GM12878 (cell line): Measurements from ENCODE around the gene SPAG16. TPM values are rescaled to one million over a fixed set of nuclear protein-coding genes. Genes with fewer than 3 reads are reported as not detected.

Experiments used
- ATAC-seq: fragments of 200-7000 bp; cut with Tn5 transposase; 3 replicates; pipeline ENCODE4 v1.9.1; 2020; ENCODE audit warnings: mild to moderate bottlenecking, moderate library complexity
- BruUV-seq: library from RNA; stranded (reverse); fragments of 400-500 nt; replicated peaks from 2 replicates; lab custom pipeline; 2021; lab: Mats Ljungman, UMichigan
- CTCF ChIA-PET: fragments of 300-600 bp; sonication (Branson Sonifier 250); formaldehyde crosslinking; extraction: SDS; loops from one replicate; lab custom pipeline; 2021; ENCODE audit warnings: inconsistent platforms; lab: Yijun Ruan, JAX
- POLR2A ChIA-PET: fragments of 350-600 bp; formaldehyde crosslinking; extraction: SDS; loops from one replicate; lab custom pipeline; 2021; ENCODE audit warnings: inconsistent platforms; lab: Charles Lee
- RAD21 ChIA-PET: fragments of 300-600 bp; sonication (Branson Sonifier 250); formaldehyde crosslinking; loops from one replicate; lab custom pipeline; 2023; ENCODE audit warnings: antibody characterized with exemption; ENCODE audit not compliant: unreplicated experiment; lab: Charles Lee
- SMC1A ChIA-PET: fragments of 300-600 bp; sonication (Branson Sonifier 250); formaldehyde crosslinking; loops from one replicate; lab custom pipeline; 2023; ENCODE audit not compliant: unreplicated experiment, uncharacterized antibody; lab: Charles Lee
- DNase-seq: peaks from one replicate; pipeline ENCODE4 v3.0.0-alpha.2; 2011; ENCODE audit warnings: low read depth, low spot score
- FAIRE-seq: peaks from 3 replicates; lab custom pipeline; 2011; peaks lifted over from hg19 to GRCh38; lab: Jason Lieb, UNC
- H2AFZ ChIP-seq: 2 replicates; pipeline ENCODE4 v1.6.0; 2011; ENCODE audit warnings: low read depth, low read length, control low read depth; ENCODE audit not compliant: control insufficient read depth
- H3K27ac ChIP-seq: 2 replicates; pipeline ENCODE4 v1.5.1; 2011; ENCODE audit warnings: control low read depth; ENCODE audit not compliant: control insufficient read depth, insufficient read depth
- H3K27me3 ChIP-seq, 2 experiments: replicated peaks in 1 of 2; 2 replicates each; pipeline versions ENCODE4 v1.6.0 to v1.6.1; 2011; ENCODE audit warnings: low read length in 1 of 2; ENCODE audit not compliant: control insufficient read depth in 2 of 2, insufficient read depth in 2 of 2
- H3K36me3 ChIP-seq, 2 experiments: 2 replicates each; pipeline ENCODE4 v1.5.1; 2011; ENCODE audit warnings: low read length in 1 of 2; ENCODE audit not compliant: control insufficient read depth in 2 of 2, insufficient read depth in 2 of 2
- H3K4me1 ChIP-seq: 2 replicates; pipeline ENCODE4 v1.6.1; 2011; ENCODE audit warnings: mild to moderate bottlenecking, low read length, moderate library complexity, mixed read lengths; ENCODE audit not compliant: control insufficient read depth, insufficient read depth
- H3K4me2 ChIP-seq: 2 replicates; pipeline ENCODE4 v1.6.0; 2011; ENCODE audit warnings: control low read depth; ENCODE audit not compliant: control insufficient read depth, insufficient read depth
- H3K4me3 ChIP-seq: fragments of 200-600 bp; sonication (generic); 2 replicates; pipeline ENCODE4 v1.5.1; 2016
- H3K79me2 ChIP-seq: 2 replicates; pipeline ENCODE4 v1.6.0; 2011; ENCODE audit warnings: low read length; ENCODE audit not compliant: control insufficient read depth, insufficient read depth
- H3K9ac ChIP-seq: 2 replicates; pipeline ENCODE4 v1.8.0; 2011; ENCODE audit warnings: low read length, control low read depth, mixed read lengths; ENCODE audit not compliant: control insufficient read depth, insufficient read depth
- H3K9me3 ChIP-seq: replicated peaks from 3 replicates; pipeline ENCODE4 v1.5.1; 2011; ENCODE audit warnings: mild to moderate bottlenecking, low read length; ENCODE audit not compliant: control insufficient read depth, insufficient read depth
- H4K20me1 ChIP-seq: 2 replicates; pipeline ENCODE4 v1.6.0; 2011; ENCODE audit not compliant: control insufficient read depth, insufficient read depth
- ASH2L ChIP-seq: fragments of 300-600, 200-600 bp; sonication (generic); IDR thresholded peaks from 2 replicates; pipeline ENCODE4 v1.6.1; 2017; ENCODE audit warnings: low read depth, mild to moderate bottlenecking, borderline replicate concordance
- ATF2 ChIP-seq: IDR thresholded peaks from 2 replicates; pipeline ENCODE4 v1.6.1; 2012; ENCODE audit warnings: low read length, inconsistent platforms
- BHLHE40 ChIP-seq, 2 experiments: fragments of 450-650 bp in 1 of 2; IDR thresholded peaks; 2 replicates each; pipeline ENCODE4 v1.6.1; 2011 to 2017; ENCODE audit warnings: low read depth in 2 of 2, borderline replicate concordance in 1 of 2, improper control_type of control experiment in 1 of 2, low read length in 1 of 2, mild to moderate bottlenecking in 1 of 2
- CBX5 ChIP-seq: sonication (generic); IDR thresholded peaks from 2 replicates; pipeline ENCODE4 v1.6.1; 2016; ENCODE audit warnings: low read depth, moderate library complexity, mild to moderate bottlenecking, inconsistent platforms
- CUX1 ChIP-seq: IDR thresholded peaks from 2 replicates; pipeline ENCODE4 v1.6.1; 2012; ENCODE audit warnings: improper control_type of control experiment, low read depth, low read length; ENCODE audit not compliant: insufficient replicate concordance
- HDAC6 ChIP-seq: fragments of 200-600 bp; sonication (generic); IDR thresholded peaks from one replicate; pipeline ENCODE4 v1.8.0; 2017; ENCODE audit warnings: antibody characterized with exemption; ENCODE audit not compliant: unreplicated experiment
- JUNB ChIP-seq: IDR thresholded peaks from 2 replicates; pipeline ENCODE4 v1.6.1; 2016; ENCODE audit warnings: antibody characterized with exemption, mild to moderate bottlenecking
- KLF5 ChIP-seq: fragments of 450-650 bp; IDR thresholded peaks from 2 replicates; pipeline ENCODE4 v1.6.1; 2014; ENCODE audit warnings: mild to moderate bottlenecking; ENCODE audit not compliant: partially characterized antibody
- SREBF1 ChIP-seq: IDR thresholded peaks from 2 replicates; pipeline ENCODE4 v1.6.1; 2012; ENCODE audit warnings: mild to moderate bottlenecking, low read length
- STAT3 ChIP-seq: IDR thresholded peaks from 2 replicates; pipeline ENCODE4 v1.6.1; 2011; ENCODE audit warnings: low read depth, low read length, improper control_type of control experiment
- WGBS: methylation state at CpG from one replicate; pipeline ENCODE4 v1.1.6; 2016; ENCODE audit warnings: low lambda C conversion rate; ENCODE audit not compliant: insufficient replicate concordance, insufficient coverage; ENCODE audit errors: missing lambda C conversion rate; 5-methylcytosine and 5-hydroxymethylcytosine counted together
- in situ Hi-C: fragments of 300-500 bp; cut with MboI; formaldehyde crosslinking; loops from 9 replicates; pipeline ENCODE4 v1.14.3; 2018; ENCODE audit warnings: mixed read lengths
- intact Hi-C: fragments of 100-400 bp; cut with micrococcal nuclease; formaldehyde crosslinking; loops from one replicate; pipeline ENCODE4 v1.14.2; 2022; ENCODE audit not compliant: unreplicated experiment
- polyA plus RNA-seq, 11 experiments: library from polyadenylated mRNA; depleted of rRNA in 4 of 11; unstranded in 6 of 11; stranded (reverse) in 5 of 11; fragments of >200 nt; fragmentation: Nextera tagmentation in 4 of 11; fragmentation: Illumina TruSeq in 1 of 11; extraction: Ambion mirVana in 4 of 11; extraction: Trizol in 1 of 11; gene quantifications; 1 replicate in 1 of 11; 2 replicates in 10 of 11; pipeline versions ENCODE4 v1.2.1 to v1.2.3, GENCODE V29; 2011 to 2016; ENCODE audit warnings: inconsistent platforms in 2 of 11, missing spikeins in 2 of 11, low read depth in 1 of 11
- total RNA-seq, 4 experiments: library from RNA; depleted of rRNA in 3 of 4; stranded (reverse); fragments of >200 nt in 3 of 4; fragmentation: Illumina TruSeq in 1 of 4; extraction: Trizol in 1 of 4; gene quantifications; 2 replicates each; pipeline versions ENCODE4 v1.2.1 to v1.2.3, GENCODE V29; 2013 to 2021

SPAG16 gene
- total and polyA plus RNA-seq, 10 of the 15 experiments (the other 5 are each of a cell fraction or from before 2014, with no cell fraction given): 6.0 to 25.0 (median 15.2) TPM

- Histone ChIP-seq H3K4me2 (no peak overlapping the region), H3K27me3 (no peaks in the 10 kb centered on the region), H2AFZ (no peak overlapping the region), H3K4me3 (no peak overlapping the region), H3K4me1 (no peaks in the 10 kb centered on the region), H3K9me3 (no peaks in the 10 kb centered on the region), H3K27ac (no peak overlapping the region), H3K36me3 (no peaks in the 10 kb centered on the region), H3K9ac (no peak overlapping the region), H4K20me1 (no peaks in the 10 kb centered on the region), H3K79me2 (no peaks in the 10 kb centered on the region)
- in situ Hi-C loops: no loop called here
- TF ChIP-seq JUNB (no peak), CUX1 (no peak), KLF5 (no peak), BHLHE40 (IDR thresholded peaks at IDR 0.05; ENCODE audit: borderline replicate concordance in 1 of 2, low read depth in 2 of 2, low read length in 1 of 2) (no peak), CBX5 (no peak), STAT3 (no peak), SREBF1 (no peak), ASH2L (no peak), ATF2 (no peak), HDAC6 (no peak)
- WGBS: 26% methylated on average over 5 of the region's 5 CpGs
- no TSS peak for BruUV-seq
- ATAC-seq: no peak
- ChIA-PET RAD21 (no interaction called here), CTCF (no interaction called here), SMC1A (interaction anchor here (0.6 kb wide), 1 partner anchor 409 kb away, joined by 3 read pairs; no protein-coding TSS in a partner anchor), POLR2A (no interaction called here)
- no peak for FAIRE-seq
- no peak for DNase-seq
- intact Hi-C loops: no loop called here
These were observed 171.2 kb downstream of the SPAG16 start for GRCh38 chr2:213455316-213456008.
